ENCODE results near the gene HOXD10.

DNA sequence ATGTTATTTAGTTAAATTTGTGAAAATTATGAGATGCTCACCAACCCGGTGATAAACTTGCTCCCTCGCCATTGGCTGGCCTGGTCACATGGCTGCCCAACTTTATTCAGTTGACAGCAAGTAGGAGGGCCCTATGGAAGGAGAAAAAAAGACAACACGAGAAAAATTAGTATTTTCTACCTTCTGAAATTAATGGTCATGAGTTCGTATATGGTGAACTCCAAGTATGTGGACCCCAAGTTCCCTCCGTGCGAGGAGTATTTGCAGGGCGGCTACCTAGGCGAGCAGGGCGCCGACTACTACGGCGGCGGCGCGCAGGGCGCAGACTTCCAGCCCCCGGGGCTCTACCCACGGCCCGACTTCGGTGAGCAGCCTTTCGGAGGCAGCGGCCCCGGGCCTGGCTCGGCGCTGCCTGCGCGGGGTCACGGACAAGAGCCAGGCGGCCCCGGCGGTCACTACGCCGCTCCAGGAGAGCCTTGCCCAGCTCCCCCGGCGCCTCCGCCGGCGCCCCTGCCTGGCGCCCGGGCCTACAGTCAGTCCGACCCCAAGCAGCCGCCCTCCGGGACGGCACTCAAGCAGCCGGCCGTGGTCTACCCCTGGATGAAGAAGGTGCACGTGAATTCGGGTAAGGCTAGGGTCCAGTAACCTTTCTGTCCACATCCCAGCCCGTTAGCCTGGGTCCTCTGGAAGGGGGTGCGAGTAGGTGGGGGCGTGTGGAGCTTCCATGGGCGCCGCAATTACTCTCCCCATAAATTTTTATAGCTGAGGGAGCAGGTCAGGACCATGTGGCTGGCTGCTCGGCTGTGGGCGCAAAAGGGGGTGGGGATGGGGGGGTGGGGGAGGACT, 35.1 kb downstream of the HOXD10 start, which contains the start of gene HOXD4:
- no peak for TF ChIP-seq POLR2AphosphoS5 (IDR thresholded peaks at IDR 0.05; ENCODE audit: borderline replicate concordance, low read depth, low read length)
- no peak for TF ChIP-seq EZH2 (IDR thresholded peaks at IDR 0.05)

Measured in SK-N-MC (cell line).